ENCODE results near the gene ZNF664. TPM values are rescaled to one million over a fixed set of nuclear protein-coding genes. Genes with fewer than 3 reads are reported as not detected.

Gene ZNF664
- total RNA-seq, 1 donor from 2014 or later: 27.7 TPM

GRCh38 chr12:123935956-123936355, 37.1 kb upstream of the ZNF664 start:
- H3K9me3 ChIP-seq: no peaks in the 10 kb centered on the region
- H3K36me3 ChIP-seq: peaks cover 22 to 49% of the 10 kb centered on the region in 2 donors
- no peaks in the 10 kb centered on the region for H3K27me3 ChIP-seq
- H3K27ac ChIP-seq: no peak overlapping the region
- H3K4me1 ChIP-seq: no peaks in the 10 kb centered on the region
- DNase-seq (ENCODE audit: low spot score in 2 of 2): no peak
- no peak overlapping the region for H3K4me3 ChIP-seq
- intact Hi-C loops (cut with DNase I): no loop called here
- no peak for TF ChIP-seq CTCF (IDR thresholded peaks at IDR 0.05)

- no peak for DNase-seq (ENCODE audit: low spot score in 2 of 2)
- TF ChIP-seq CTCF (IDR thresholded peaks at IDR 0.05): no peak
- intact Hi-C loops (cut with DNase I): no loop called here
Observed at GRCh38 chr12:123936471-123936870, 36.5 kb upstream of the ZNF664 start.

GRCh38 chr12:123936956-123937706, 35.9 kb upstream of the ZNF664 start:
- DNase-seq (ENCODE audit: low spot score in 2 of 2): peak in 1 of 2 donors; percentile 61
- Histone ChIP-seq H3K27ac (no peak overlapping the region), H3K36me3 (peaks cover 25 to 61% of the 10 kb centered on the region in 2 donors), H3K27me3 (no peaks in the 10 kb centered on the region), H3K4me1 (peaks cover 0 to 3% of the 10 kb centered on the region in 2 donors), H3K9me3 (no peaks in the 10 kb centered on the region), H3K4me3 (no peak overlapping the region)
- intact Hi-C loops (cut with DNase I): no loop called here
- no peak for TF ChIP-seq CTCF (IDR thresholded peaks at IDR 0.05)

More at GRCh38 chr12:123936471-123936870, 36.5 kb upstream of the ZNF664 start:
- peaks cover 25 to 54% of the 10 kb centered on the region in 2 donors for H3K36me3 ChIP-seq
- H3K27me3 ChIP-seq: no peaks in the 10 kb centered on the region
- no peaks in the 10 kb centered on the region for H3K9me3 ChIP-seq
- no peaks in the 10 kb centered on the region for H3K4me1 ChIP-seq
- H3K27ac ChIP-seq: no peak overlapping the region
- no peak overlapping the region for H3K4me3 ChIP-seq

- no peak for TF ChIP-seq CTCF (IDR thresholded peaks at IDR 0.05)
- intact Hi-C loops (cut with DNase I): no loop called here
- Histone ChIP-seq H3K9me3 (no peaks in the 10 kb centered on the region), H3K4me1 (peaks cover 0 to 9% of the 10 kb centered on the region in 2 donors), H3K27ac (no peak overlapping the region), H3K36me3 (peaks cover 25 to 69% of the 10 kb centered on the region in 2 donors), H3K4me3 (no peak overlapping the region), H3K27me3 (no peaks in the 10 kb centered on the region)
- peak in 1 of 2 donors; percentile 54 for DNase-seq (ENCODE audit: low spot score in 2 of 2)
Observed at GRCh38 chr12:123937707-123938591, 35.1 kb upstream of the ZNF664 start.

- Histone ChIP-seq H3K4me3 (no peak overlapping the region), H3K4me1 (peaks cover 0 to 14% of the 10 kb centered on the region in 2 donors), H3K36me3 (peaks cover 31 to 77% of the 10 kb centered on the region in 2 donors), H3K9me3 (no peaks in the 10 kb centered on the region), H3K27me3 (no peaks in the 10 kb centered on the region), H3K27ac (no peak overlapping the region)
- no peak for TF ChIP-seq CTCF (IDR thresholded peaks at IDR 0.05)
- DNase-seq (ENCODE audit: low spot score in 2 of 2): peak in 1 of 2 donors; percentile 58
- intact Hi-C loops (cut with DNase I): no loop called here
Observed at GRCh38 chr12:123938679-123939480, 34.1 kb upstream of the ZNF664 start.

Measured in ascending aorta (tissue), 2 donors.